ENCODE measurements around the gene ATG101. TPM values are rescaled to one million over a fixed set of nuclear protein-coding genes. Genes with fewer than 3 reads are reported as not detected.
"Not testable (repeated sequence)": the region's sequence is repeated elsewhere in the genome, so short reads cannot be mapped to it uniquely, and the experiment has no call there.

The ATG101 gene
- total RNA-seq, 1 experiment from 2014 or later = 110 TPM

DNA sequence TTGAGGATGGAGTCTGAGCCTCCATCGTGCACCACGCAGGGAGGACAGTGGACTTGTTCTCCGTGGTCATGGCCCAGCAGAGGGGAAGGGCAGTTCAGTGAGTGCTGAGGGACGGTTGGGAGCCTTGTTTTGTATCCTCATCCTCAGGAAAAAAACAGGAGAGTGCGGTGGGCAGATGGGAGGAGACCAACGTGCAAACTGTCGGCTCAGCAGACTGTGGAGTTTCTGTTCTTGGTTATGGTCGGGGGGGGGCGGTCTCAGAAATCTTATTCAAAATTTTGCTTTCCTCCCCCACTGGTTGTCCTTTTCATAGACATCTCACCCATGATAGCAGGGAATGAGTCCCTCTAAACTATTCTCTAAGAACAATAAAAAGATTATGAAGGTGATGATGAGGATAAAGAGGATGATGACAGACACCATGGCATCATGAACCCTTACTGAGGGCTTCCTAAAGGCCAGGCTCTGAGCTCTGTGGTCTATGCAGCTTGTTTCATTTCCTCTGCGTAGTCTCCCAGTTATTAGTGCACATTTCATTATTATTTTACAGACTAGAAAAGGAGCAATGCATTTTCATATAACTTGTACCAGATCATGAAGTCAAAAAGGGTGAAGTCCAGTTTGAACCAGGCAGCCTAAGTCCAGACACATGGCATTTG is 34.8 kb downstream of the ATG101 start:
- H3K27me3 ChIP-seq, H3K36me3 ChIP-seq, DNase-seq, H3K9me3 ChIP-seq, H3K4me3 ChIP-seq: not testable (repeated sequence)

DNA sequence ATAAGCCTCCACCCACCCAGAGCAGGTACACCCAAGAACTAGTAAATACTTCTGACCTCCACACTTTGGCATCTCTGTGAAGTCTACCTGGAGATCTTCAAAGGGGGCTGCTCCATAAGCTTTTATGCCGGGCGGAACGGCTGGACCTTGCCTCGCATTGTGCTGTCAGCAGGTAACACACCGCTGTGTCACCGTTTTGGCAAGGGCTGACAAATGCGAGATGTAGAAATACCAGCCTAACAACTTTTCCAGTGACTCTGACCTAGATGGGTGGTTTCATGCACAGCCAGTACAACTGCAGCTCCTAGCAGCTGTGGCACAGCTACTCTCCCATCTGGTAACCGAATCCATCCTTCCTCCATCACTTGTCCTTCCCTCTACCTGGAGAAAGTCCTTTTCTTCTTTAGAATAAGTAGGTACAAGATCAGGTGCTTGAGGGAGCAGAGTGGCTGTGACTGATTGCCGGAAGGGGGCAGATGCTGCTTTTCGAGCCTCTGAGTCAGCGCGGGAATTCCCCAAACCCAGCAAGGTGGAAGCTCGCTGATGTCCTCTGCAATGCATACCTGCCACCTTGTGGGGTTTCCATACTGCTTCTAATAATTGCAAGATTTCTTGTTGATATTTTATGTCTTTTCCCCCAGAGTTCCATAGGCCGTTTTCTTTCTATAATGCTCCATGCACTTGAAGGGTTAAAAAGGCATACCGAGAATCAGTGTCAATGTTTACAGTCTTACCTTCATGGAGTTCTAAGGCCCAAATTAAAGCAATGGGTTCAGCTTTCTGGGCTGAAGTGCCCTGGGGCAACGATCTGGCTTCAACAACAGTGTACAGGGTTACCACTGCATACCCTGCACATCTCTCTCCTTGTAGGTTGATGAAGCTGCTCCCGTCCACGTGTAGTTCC is 46.7 kb downstream of the ATG101 start:
- H3K9me3 ChIP-seq, H3K27me3 ChIP-seq, DNase-seq, H3K4me3 ChIP-seq, H3K36me3 ChIP-seq: not testable (repeated sequence)

DNA sequence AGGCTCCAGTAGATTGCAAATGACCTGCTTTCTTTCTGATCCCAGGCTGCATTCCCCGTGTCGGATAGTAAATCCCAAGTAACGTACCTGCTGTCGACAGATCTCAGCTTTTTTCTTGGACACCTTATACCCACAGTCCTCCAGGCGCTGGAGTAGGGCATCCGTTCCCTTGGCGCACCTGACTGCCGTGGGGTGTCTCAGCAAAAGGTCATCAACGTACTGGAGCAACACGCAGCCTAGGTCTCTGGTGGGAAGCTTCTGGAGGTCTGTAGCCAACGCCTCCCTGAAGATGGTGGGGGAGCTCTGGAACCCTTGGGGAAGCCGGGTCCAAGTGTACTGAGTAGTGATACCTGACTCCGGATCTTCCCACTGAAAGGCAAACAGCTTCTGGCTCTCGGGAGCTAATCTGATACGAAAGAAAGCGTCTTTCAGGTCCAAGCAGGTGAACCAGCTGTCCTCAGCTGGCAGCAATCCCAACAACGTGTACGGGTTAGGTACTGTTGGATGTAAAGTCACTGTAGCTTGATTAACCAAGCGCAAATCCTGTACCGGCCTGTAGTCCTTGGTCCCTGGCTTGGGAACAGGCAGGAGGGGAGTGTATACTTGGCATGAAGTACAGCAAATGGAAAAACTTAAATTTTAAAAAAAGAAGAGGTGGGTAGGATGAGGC is 48.2 kb downstream of the ATG101 start:
- H3K27me3 ChIP-seq, DNase-seq, H3K36me3 ChIP-seq, H3K4me3 ChIP-seq, H3K9me3 ChIP-seq: not testable (repeated sequence)

DNA sequence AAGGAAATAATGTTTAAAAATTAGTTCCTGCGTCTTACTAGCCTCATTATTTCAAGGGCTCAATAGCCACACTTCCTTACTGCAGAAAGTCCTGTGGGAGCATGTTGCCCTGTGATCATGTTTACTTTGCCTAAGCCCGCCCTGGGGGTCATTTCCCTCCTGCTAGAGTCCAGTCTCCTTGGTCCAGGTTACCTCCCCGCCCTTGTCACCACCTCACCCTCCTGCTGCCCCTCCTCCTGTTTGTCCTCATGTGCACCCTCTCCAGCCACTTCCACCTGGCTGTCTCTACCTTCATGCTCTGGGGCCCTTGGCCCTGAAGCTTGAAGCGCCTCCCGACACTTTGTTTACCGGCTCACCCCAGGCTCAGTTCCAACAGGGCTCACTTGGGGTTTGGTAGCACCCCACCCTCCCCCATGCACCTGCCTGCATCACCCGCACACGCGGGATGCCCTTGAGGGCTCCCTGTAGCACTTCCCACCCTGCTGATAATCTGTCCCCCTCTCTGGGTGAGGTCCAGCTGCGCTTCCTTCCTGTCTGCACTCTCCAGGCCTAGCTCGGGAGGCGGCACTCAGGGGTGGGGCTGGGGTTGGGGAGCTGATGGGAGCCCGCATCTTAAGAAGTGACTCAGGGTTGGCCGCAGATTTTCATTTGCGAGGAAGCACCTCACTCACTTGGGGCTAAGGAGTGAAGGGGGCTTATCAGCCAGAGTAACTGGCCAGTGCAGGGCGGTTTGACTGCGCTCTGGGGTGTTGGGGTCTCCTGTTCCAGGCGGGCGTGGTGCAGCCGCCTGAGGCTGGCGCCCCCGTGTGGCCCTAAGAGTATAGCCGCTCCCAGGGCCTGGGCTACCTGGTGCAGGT is 49.8 kb downstream of the ATG101 start:
- Histone ChIP-seq H3K27me3 (no peaks in the 10 kb centered on the region), H3K9me3 (no peaks in the 10 kb centered on the region), H3K36me3 (no peaks in the 10 kb centered on the region), H3K4me3 (no peak overlapping the region)
- DNase-seq = no peak

DNA sequence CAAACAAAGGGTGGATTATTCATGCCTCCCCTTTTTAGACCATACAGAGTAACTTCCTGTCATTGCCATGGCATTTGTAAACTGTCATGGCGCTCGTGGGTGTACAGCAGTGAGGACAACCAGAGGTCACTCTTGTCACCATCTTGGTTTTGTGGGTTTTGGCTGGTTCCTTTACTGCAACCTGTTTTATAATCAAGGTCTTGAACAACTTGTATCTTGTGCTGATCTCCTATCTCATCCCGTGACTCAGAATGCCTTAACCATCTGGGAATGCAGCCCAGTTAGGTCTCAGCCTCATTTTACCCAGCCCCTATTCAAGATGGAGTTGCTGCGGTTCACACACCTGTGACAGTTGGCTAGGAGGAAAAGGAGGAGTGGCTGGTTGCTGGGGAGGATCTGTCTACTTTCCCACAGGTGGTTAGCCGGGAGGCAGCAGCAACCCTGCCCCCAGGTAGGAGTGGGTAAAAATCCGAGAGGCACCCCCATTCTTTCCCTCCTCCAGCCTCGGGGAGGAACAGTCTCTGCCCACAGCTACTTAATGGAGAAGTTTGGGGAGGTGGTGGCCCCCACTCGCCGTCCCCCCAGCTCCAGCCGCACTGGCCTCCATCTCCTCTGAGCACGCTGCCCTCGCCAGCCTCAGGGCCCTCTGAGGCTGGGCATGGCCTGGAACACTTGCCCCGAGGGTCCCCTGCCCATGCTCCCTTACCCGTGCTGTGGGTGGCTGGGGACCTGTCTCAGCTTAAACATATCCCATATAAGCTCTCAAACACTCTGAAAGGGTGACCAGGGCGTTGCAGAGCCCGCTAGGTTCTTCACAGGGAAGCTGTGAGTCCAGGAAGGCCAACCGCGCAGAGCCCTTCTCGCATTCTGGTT is 51.4 kb downstream of the ATG101 start:
- Histone ChIP-seq H3K36me3 (no peaks in the 10 kb centered on the region), H3K27me3 (no peaks in the 10 kb centered on the region), H3K4me3 (no peak overlapping the region), H3K9me3 (no peaks in the 10 kb centered on the region)
- DNase-seq = no peak

DNA sequence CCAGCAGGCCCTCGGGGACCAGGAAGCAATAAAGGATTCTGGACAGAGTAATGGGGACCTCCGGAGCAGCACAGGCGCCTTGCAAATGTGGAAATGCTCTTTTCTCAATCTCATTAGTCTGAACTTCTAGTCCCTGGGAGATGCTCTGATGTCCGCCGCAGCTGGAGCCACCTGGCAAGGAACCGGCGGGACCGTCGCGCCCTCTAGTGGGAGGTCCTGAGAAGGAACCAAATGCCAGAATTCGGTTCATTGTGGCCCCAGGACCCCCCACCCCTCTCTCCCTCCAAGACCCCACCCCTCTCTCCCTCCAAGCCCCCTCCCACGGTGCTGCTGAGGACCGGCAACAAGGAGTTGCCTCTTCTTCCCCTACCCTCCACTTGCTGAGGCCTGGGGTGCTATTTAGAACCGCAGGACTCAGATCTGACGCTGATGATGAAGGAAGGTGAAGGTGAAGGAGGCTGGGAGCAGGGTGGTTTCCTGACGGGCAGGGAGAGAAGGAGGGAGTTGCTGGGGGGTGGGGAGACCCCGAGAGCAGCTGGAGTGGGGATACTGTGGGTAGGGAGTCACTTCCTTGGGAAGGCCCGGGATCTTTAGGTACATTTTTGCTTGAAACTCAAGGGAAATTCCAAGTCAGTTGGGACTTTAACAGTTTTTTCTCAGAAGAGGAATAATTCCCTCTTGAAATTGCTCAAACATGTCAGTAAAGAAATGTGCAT is 52.2 kb downstream of the ATG101 start:
- DNase-seq = peak; percentile 56
- Histone ChIP-seq H3K36me3 (no peaks in the 10 kb centered on the region), H3K9me3 (no peaks in the 10 kb centered on the region)

DNA sequence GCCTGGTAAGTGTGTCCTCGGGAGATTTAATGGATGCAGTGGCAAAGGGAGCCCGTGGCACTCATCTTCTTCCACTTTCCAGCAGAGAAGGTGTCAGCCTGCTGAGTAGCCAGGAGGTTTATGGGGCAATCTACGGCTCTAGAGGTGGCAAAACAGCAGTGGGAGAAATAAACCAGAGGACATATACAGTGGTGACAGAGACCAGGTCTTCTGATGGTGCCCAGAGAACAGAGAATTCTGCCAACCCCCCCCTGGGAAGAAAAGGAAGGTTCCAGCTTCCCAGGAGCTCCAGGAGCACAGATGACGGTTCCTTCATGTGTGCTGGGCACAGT is 52.7 kb downstream of the ATG101 start:
- DNase-seq = no peak
- no peaks in the 10 kb centered on the region for H3K27me3 ChIP-seq
- H3K4me3 ChIP-seq = no peak overlapping the region
- H3K9me3 ChIP-seq = no peaks in the 10 kb centered on the region
- no peaks in the 10 kb centered on the region for H3K36me3 ChIP-seq

More for the DNA sequence above, 52.2 kb downstream of the ATG101 start:
- no peaks in the 10 kb centered on the region for H3K27me3 ChIP-seq
- H3K4me3 ChIP-seq = no peak overlapping the region

DNA sequence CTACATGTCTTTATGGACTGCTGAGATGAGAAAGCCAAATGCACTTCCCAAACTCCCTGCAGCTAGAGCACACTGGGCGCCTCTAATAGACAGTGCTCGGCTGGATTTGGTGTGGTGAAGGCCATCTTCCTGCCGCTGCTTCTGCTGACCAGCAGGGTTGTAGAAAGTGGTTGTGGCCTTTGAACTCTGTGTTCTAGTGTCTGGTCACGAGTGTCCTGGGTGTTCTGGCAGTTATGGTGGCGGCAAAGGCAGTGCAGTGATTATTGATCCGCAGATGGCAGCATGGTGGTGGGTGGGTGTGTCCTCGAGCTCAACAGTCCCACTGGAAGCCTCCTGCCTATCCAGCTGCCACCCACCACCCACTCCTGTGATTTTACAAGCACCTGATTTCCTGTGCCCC is 53.1 kb downstream of the ATG101 start:
- no peak overlapping the region for H3K4me3 ChIP-seq

DNA sequence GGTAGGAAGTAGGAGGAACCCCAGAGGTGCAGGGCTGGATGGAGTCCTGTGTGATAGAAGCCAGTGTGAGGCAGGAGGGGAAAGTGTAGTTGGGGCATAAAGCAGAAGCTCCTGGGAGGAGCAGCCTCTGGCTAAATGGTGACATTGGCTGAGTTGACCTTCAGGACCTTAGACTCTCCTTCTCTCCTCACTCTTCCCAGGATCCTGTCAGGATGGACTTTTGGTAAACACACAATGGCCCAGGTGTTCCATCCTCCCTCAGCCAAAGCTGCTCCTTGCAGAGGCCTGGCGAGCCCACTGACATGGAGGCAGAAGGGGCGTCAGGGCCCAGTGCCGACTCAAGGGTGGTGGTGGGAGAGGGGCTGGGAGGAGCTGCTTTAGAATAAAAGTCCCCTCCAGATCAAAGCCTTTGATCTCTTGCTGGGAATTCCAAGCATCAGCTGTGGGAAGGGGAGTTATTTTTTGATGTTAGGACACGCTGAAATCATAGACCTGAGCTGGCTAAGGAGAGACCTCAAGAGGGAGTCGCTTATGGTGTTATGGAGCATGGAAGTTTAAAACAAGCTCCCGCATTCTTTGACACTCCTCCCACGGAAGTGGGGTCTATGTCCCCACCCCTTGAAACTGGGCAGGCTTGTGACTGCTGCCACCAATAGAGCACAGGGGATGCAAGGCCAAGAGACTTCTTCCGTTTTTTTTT is 53.9 kb downstream of the ATG101 start:
- H3K4me3 ChIP-seq = no peak overlapping the region
- H3K9me3 ChIP-seq = no peaks in the 10 kb centered on the region
- no peaks in the 10 kb centered on the region for H3K27me3 ChIP-seq
- DNase-seq = no peak
- H3K36me3 ChIP-seq = no peaks in the 10 kb centered on the region

More for the DNA sequence above, 53.1 kb downstream of the ATG101 start:
- no peak for DNase-seq
- H3K27me3 ChIP-seq = no peaks in the 10 kb centered on the region
- no peaks in the 10 kb centered on the region for H3K36me3 ChIP-seq
- no peaks in the 10 kb centered on the region for H3K9me3 ChIP-seq

DNA sequence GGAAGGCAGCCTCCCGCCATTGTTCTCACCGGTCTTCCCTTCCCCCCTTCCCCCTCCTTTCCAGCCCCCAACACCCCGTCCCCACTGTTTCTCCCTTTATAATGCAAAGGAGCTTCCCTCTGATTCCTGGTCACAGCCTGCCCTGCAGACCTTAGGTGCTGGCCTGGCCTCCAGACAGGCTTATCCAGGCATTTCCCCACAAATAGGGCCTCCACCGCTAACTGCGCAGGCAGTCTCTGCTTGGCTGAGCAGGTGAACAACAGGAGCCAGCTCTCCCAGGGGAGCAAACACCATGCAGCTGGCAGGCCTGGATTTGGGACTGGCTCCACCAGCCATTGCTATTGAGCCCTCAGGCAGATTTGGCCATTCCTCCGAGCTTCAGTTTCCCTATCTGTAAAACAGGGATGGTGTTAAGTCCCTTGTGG is 55.7 kb downstream of the ATG101 start:
- Histone ChIP-seq H3K4me3 (no peak overlapping the region), H3K9me3 (no peaks in the 10 kb centered on the region)

DNA sequence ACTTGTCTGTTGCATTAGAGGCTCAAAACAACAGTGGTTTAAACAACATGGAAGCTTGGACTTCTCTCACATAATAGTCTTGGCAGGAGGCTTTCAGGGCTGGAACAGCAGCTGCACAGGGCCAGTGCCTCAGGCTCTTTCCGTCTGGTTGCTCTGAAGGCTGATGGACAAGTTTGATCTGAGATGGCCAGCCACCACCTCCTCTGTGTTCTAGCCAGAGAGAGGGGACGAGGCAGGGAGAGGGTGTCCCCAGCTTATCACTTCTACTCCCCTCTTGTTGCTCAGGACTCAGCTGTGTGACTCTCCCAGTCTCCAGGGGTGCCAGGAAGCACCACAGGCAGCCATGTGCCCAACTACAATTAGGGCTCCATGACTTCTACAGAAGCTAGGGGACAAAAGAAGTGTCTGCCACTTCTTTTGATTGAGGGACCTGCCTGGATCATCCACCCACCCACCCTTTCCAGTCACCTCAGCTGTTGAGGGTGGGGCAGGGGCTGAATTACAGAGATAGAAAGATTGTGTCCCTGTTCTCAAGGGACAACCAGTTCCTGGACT is 56.3 kb downstream of the ATG101 start:
- no peak overlapping the region for H3K4me3 ChIP-seq
- no peak for DNase-seq

More for the DNA sequence above, 55.7 kb downstream of the ATG101 start:
- no peaks in the 10 kb centered on the region for H3K27me3 ChIP-seq
- H3K36me3 ChIP-seq = no peaks in the 10 kb centered on the region
- DNase-seq = no peak

More for the DNA sequence above, 56.3 kb downstream of the ATG101 start:
- Histone ChIP-seq H3K27me3 (no peaks in the 10 kb centered on the region), H3K9me3 (no peaks in the 10 kb centered on the region), H3K36me3 (no peaks in the 10 kb centered on the region)
